ENCODE data around the gene SPOCK1.

SPOCK1 gene

DNA sequence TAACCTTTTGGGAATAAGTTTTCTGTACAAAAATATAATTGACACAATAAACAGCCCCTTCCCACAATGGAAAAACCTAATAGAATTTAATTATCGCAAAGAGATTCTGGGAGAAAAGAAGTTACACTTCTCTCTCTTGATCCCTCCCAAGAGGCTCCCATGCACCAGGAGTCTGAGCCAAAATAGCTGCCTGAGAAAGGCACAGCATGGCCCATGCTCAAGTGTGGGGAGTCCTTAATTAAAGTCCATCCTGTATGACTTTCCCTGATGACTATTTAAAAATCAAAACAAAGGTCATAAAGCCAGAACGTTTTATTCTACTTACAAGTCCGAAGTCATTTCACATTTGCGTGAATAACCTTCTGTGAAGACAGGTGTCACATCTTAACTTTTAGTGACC lies 155.1 kb downstream of the SPOCK1 start:
- H3K9ac ChIP-seq (ENCODE audit: low read length): no peak overlapping the region
- DNase-seq (ENCODE audit: low read depth): no peak
- H3K36me3 ChIP-seq (ENCODE audit: control insufficient read depth, insufficient read depth, low read length, severe bottlenecking): no peaks in the 10 kb centered on the region
- H3K27me3 ChIP-seq (replicated peaks; ENCODE audit: control insufficient read depth, insufficient read depth, low read length): no peaks in the 10 kb centered on the region
- no peaks in the 10 kb centered on the region for H3K9me3 ChIP-seq (ENCODE audit: control insufficient read depth, low read length)
- no peak overlapping the region for H3K4me3 ChIP-seq (ENCODE audit: low read length)
- peaks cover 15% of the 10 kb centered on the region for H3K4me1 ChIP-seq (ENCODE audit: control insufficient read depth, insufficient read depth, low read length)

DNA sequence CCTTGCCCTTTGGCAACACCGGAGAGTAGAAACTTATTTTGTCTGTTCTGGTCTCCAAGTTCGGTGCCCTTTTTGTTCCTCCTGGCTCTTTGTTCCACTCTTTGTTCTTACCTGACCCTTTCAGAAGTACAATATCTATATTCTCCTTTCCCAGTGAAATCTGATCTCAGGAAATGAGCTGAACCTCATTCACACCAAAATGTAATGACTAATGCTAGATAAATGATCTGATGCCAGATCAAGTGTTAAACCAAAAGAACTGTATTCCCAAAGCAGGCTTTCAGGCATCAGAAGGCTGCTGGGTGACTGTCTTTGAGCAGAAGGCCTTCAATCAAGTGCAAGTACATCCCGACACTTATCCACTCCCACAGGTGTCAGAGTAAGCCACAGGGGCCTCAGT lies 156.4 kb downstream of the SPOCK1 start:
- no peak for DNase-seq (ENCODE audit: low read depth)
- no peaks in the 10 kb centered on the region for H3K9me3 ChIP-seq (ENCODE audit: control insufficient read depth, low read length)
- no peak overlapping the region for H3K9ac ChIP-seq (ENCODE audit: low read length)
- H3K27me3 ChIP-seq (replicated peaks; ENCODE audit: control insufficient read depth, insufficient read depth, low read length): no peaks in the 10 kb centered on the region
- peaks cover 15% of the 10 kb centered on the region for H3K4me1 ChIP-seq (ENCODE audit: control insufficient read depth, insufficient read depth, low read length)
- no peaks in the 10 kb centered on the region for H3K36me3 ChIP-seq (ENCODE audit: control insufficient read depth, insufficient read depth, low read length, severe bottlenecking)
- no peak overlapping the region for H3K4me3 ChIP-seq (ENCODE audit: low read length)

DNA sequence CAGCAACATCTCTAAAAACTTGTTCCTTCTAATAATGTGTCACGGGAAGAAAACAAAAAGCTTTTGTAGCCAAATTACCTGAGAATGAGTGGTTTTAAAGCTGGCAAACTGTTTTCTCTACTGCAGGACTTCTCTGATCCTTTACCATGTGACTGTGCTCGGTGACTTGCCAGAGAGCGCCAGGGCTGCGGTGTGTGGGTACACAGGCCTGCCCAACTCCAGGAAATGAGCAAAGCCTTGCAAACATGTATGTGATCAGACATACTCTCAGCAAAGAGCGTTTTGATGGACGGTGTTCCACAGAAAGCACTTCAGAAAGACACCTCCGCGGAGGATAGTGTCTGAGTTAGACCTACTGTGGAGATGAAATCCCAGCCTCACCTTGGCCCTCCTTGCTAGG lies 157.3 kb downstream of the SPOCK1 start:
- Histone ChIP-seq H3K36me3 (ENCODE audit: control insufficient read depth, insufficient read depth, low read length, severe bottlenecking) (no peaks in the 10 kb centered on the region), H3K9ac (ENCODE audit: low read length) (no peak overlapping the region), H3K9me3 (ENCODE audit: control insufficient read depth, low read length) (no peaks in the 10 kb centered on the region), H3K27me3 (replicated peaks; ENCODE audit: control insufficient read depth, insufficient read depth, low read length) (no peaks in the 10 kb centered on the region), H3K4me1 (ENCODE audit: control insufficient read depth, insufficient read depth, low read length) (peaks cover 16% of the 10 kb centered on the region), H3K4me3 (ENCODE audit: low read length) (no peak overlapping the region)
- no peak for DNase-seq (ENCODE audit: low read depth)

DNA sequence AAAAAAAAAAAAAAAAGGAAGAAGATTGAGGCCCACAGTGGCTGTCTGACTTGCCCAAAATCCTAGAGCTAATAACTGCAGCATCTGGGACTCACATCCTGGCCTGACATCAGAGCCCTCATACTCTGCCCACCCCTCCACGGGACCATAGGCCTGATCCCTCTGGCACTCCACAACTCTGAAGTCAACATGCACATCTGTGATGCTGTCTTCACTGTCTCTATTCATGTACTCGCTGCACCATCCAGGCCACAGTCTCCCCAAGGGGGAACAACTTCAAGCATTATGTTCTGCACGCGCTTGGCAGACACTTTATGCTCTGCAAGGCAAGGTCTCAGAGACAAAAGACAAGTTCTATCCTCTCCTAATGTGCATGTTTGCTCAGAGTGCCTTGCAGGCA lies 158.2 kb downstream of the SPOCK1 start:
- no peaks in the 10 kb centered on the region for H3K27me3 ChIP-seq (replicated peaks; ENCODE audit: control insufficient read depth, insufficient read depth, low read length)
- no peaks in the 10 kb centered on the region for H3K36me3 ChIP-seq (ENCODE audit: control insufficient read depth, insufficient read depth, low read length, severe bottlenecking)
- no peak overlapping the region for H3K9ac ChIP-seq (ENCODE audit: low read length)
- no peak overlapping the region for H3K4me3 ChIP-seq (ENCODE audit: low read length)
- H3K4me1 ChIP-seq (ENCODE audit: control insufficient read depth, insufficient read depth, low read length): peaks cover 26% of the 10 kb centered on the region
- DNase-seq (ENCODE audit: low read depth): no peak
- no peaks in the 10 kb centered on the region for H3K9me3 ChIP-seq (ENCODE audit: control insufficient read depth, low read length)

DNA sequence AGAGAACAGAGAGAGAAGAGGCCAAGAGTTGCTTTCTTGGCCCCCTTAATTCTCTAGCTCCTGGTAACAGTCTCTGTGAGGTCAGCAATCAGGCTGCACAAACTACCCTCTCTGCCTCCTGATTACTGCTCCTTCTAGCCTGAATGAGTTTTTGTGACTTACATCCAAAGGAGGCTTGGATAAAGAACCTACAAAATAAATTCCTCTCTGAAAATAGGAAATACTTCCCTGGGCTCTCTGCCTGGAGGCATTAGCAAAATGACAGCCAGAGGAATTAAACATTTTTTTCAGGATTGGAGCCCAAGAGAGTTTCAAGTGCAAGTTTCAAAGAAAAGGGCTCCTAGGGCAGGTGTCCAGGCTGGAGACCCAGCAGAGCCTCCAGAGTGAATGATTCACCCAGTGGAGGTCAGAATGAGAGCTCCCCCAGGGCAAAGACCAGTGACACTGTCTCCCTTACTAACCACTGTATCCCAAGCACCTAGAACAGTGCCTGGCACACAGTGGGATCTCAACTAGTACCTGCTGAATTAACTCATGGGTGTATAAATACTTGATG lies 162.5 kb downstream of the SPOCK1 start:
- H3K36me3 ChIP-seq (ENCODE audit: control insufficient read depth, insufficient read depth, low read length, severe bottlenecking): no peaks in the 10 kb centered on the region
- peaks cover 20% of the 10 kb centered on the region for H3K4me1 ChIP-seq (ENCODE audit: control insufficient read depth, insufficient read depth, low read length)
- peak; percentile 5 for DNase-seq (ENCODE audit: low read depth)

DNA sequence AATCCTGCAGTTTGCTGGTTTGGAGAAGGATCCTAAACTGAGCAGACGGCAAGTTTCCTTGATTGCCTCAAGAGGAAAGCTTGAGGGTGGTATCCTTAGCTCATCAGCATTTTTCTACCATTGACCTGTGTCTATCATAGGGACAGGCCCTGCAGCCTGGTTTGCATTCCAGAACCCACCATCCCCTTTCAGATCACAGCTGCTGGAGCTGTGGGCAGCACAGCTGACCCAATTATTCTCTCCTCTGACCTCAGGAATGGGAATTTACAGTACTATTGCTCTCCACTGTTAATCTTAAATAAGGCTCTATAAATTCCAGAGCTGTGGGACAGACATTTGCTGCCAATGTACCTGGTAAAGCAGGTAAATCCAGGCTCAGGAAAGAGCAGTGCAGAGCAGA lies 163.0 kb downstream of the SPOCK1 start:
- Histone ChIP-seq H3K9me3 (ENCODE audit: control insufficient read depth, low read length) (no peaks in the 10 kb centered on the region), H3K36me3 (ENCODE audit: control insufficient read depth, insufficient read depth, low read length, severe bottlenecking) (no peaks in the 10 kb centered on the region), H3K4me3 (ENCODE audit: low read length) (no peak overlapping the region), H3K27me3 (replicated peaks; ENCODE audit: control insufficient read depth, insufficient read depth, low read length) (no peaks in the 10 kb centered on the region), H3K4me1 (ENCODE audit: control insufficient read depth, insufficient read depth, low read length) (peaks cover 20% of the 10 kb centered on the region), H3K9ac (ENCODE audit: low read length) (peak overlapping the region; percentile 35)
- DNase-seq (ENCODE audit: low read depth): no peak

More for the DNA sequence above, 162.5 kb downstream of the SPOCK1 start:
- no peak overlapping the region for H3K4me3 ChIP-seq (ENCODE audit: low read length)
- no peaks in the 10 kb centered on the region for H3K27me3 ChIP-seq (replicated peaks; ENCODE audit: control insufficient read depth, insufficient read depth, low read length)
- no peaks in the 10 kb centered on the region for H3K9me3 ChIP-seq (ENCODE audit: control insufficient read depth, low read length)
- H3K9ac ChIP-seq (ENCODE audit: low read length): peak overlapping the region; percentile 35

DNA sequence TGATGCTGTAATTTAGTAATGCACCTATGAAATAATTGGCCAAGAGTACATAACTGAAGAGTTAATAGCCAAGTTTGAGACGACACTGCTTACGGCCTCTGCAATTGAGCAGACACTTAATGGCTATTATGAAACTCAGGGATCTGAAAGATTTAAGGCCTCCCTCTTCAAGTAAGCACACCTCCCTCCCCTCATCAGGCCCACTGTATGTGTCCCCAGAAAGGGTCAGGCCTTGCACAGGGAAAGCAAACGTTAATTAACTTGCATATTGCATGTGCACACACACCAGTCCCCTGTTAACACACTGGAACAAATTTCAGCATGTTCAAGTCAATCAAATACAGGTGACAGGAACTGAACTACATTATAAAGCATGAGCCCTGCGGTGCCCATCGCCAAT lies 163.6 kb downstream of the SPOCK1 start:
- no peak overlapping the region for H3K9ac ChIP-seq (ENCODE audit: low read length)
- H3K27me3 ChIP-seq (replicated peaks; ENCODE audit: control insufficient read depth, insufficient read depth, low read length): no peaks in the 10 kb centered on the region
- no peak for DNase-seq (ENCODE audit: low read depth)
- peaks cover 15% of the 10 kb centered on the region for H3K4me1 ChIP-seq (ENCODE audit: control insufficient read depth, insufficient read depth, low read length)
- H3K36me3 ChIP-seq (ENCODE audit: control insufficient read depth, insufficient read depth, low read length, severe bottlenecking): no peaks in the 10 kb centered on the region
- no peaks in the 10 kb centered on the region for H3K9me3 ChIP-seq (ENCODE audit: control insufficient read depth, low read length)
- H3K4me3 ChIP-seq (ENCODE audit: low read length): no peak overlapping the region

DNA sequence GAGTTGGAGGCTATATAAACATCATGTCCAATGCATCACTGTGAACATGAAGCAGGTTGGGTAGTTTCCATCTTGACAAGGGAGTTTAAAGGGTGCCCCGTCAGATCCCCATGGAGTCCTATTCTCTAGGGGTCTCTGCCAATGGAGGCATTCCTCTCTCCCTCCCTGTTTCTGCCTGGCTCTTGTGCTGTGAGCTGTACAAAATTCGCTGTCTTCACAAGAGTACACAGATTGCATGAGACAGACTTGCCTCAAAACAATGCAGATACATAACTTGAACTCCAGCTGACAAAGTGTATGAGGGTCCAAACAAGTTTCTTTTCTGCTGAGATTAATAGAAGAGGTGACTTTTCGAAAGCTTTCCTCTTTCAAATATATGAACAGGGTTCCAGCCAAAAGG lies 165.2 kb downstream of the SPOCK1 start:
- DNase-seq (ENCODE audit: low read depth): no peak

DNA sequence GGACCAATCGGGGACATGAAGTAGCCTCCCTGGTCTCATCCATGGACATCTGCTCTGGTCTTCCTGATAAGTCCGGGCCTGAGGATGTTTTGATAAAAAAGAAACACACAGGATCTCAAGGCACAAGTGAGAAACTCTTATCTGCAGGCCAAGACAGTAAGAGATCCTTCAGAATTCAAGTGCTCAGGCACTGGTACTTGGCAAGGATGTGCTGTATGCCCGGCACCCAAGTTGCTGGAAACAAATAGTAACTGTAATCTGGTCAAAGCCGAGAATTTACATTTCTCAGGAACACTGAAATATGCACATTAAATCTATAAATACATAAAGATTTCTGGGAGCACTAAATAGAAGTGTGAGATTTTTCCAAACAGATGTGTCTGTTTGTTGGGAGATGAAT lies 165.7 kb downstream of the SPOCK1 start:
- Histone ChIP-seq H3K4me3 (ENCODE audit: low read length) (no peak overlapping the region), H3K9me3 (ENCODE audit: control insufficient read depth, low read length) (no peaks in the 10 kb centered on the region), H3K4me1 (ENCODE audit: control insufficient read depth, insufficient read depth, low read length) (peaks cover 15% of the 10 kb centered on the region), H3K36me3 (ENCODE audit: control insufficient read depth, insufficient read depth, low read length, severe bottlenecking) (no peaks in the 10 kb centered on the region), H3K9ac (ENCODE audit: low read length) (no peak overlapping the region), H3K27me3 (replicated peaks; ENCODE audit: control insufficient read depth, insufficient read depth, low read length) (no peaks in the 10 kb centered on the region)
- no peak for DNase-seq (ENCODE audit: low read depth)

More for the DNA sequence above, 165.2 kb downstream of the SPOCK1 start:
- Histone ChIP-seq H3K4me1 (ENCODE audit: control insufficient read depth, insufficient read depth, low read length) (peaks cover 15% of the 10 kb centered on the region), H3K9me3 (ENCODE audit: control insufficient read depth, low read length) (no peaks in the 10 kb centered on the region), H3K27me3 (replicated peaks; ENCODE audit: control insufficient read depth, insufficient read depth, low read length) (no peaks in the 10 kb centered on the region), H3K9ac (ENCODE audit: low read length) (no peak overlapping the region), H3K36me3 (ENCODE audit: control insufficient read depth, insufficient read depth, low read length, severe bottlenecking) (no peaks in the 10 kb centered on the region), H3K4me3 (ENCODE audit: low read length) (no peak overlapping the region)

DNA sequence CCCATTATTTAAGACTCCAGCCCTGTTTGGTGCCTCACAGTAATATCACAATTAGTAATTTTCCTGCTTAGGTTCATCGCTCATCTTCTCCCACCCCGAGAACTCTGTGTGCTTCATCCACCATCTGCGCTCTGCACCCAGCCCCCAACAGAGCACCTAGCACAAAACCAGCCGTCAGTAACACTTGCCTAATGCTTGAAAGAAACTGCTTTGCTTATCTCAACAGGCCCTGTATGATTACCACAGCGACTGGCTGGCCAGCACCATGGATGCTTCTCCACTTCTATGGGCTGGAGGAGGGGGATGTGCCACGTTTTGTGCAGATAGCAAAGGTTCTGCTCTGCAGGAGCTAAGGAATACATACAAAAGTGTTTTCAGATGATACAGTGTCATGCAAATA lies 166.8 kb downstream of the SPOCK1 start:
- Histone ChIP-seq H3K4me1 (ENCODE audit: control insufficient read depth, insufficient read depth, low read length) (peaks cover 15% of the 10 kb centered on the region), H3K27me3 (replicated peaks; ENCODE audit: control insufficient read depth, insufficient read depth, low read length) (no peaks in the 10 kb centered on the region), H3K9me3 (ENCODE audit: control insufficient read depth, low read length) (no peaks in the 10 kb centered on the region), H3K4me3 (ENCODE audit: low read length) (no peak overlapping the region), H3K36me3 (ENCODE audit: control insufficient read depth, insufficient read depth, low read length, severe bottlenecking) (no peaks in the 10 kb centered on the region), H3K9ac (ENCODE audit: low read length) (no peak overlapping the region)
- DNase-seq (ENCODE audit: low read depth): no peak

DNA sequence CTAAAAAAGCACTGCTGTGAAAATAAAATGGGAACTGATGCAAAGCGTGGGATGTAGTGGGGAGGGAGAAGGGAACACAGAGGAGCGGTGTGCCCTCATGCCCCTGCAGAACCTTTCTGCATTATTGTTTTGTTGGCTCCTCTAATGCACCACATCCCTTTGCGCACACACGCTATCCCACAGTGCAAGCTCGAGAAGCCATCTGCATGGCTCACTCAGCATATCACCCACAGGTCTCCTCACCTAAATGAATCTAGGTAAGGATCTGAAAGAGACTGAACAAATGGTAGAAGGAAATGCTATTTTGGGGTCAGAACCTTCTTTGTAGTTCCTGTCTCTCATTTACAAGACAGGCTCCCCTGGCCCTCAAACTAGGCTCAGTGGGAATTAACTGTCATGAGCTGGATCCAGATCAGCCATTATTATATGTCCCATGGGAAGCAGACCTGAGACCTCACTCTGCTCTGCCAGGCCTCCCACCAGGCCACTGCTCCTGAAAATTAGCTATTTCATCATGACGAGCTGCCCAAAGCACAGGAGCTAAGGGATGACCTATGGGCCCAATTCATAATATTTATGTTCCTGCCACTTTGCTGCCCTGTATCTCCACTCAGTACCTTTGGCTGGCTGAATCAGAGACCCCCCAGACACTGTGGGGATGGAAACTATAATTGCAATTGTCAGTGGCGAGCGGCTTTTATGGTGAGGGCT lies 169.4 kb downstream of the SPOCK1 start:
- no peak overlapping the region for H3K4me3 ChIP-seq (ENCODE audit: low read length)

DNA sequence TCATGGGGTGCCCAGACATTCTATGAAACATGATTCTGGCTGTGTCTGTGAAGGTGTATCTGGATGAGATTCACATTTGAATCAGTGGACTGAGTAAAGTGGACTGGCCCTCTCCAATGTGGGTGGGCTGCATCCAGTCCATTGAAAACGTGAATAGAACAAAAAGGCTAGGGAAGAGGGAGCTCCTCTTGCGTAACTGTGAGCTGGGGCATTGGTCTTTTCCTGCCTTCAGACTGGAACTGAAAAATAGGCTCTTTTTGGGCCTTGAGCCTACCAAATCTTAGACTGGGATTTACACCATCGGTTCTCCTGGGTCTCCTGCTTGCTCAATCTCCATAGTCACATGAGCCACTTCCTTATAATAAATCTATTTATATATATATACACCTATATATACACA lies 170.1 kb downstream of the SPOCK1 start:
- no peak for DNase-seq (ENCODE audit: low read depth)
- Histone ChIP-seq H3K4me3 (ENCODE audit: low read length) (no peak overlapping the region), H3K4me1 (ENCODE audit: control insufficient read depth, insufficient read depth, low read length) (no peaks in the 10 kb centered on the region), H3K9me3 (ENCODE audit: control insufficient read depth, low read length) (no peaks in the 10 kb centered on the region), H3K9ac (ENCODE audit: low read length) (no peak overlapping the region), H3K36me3 (ENCODE audit: control insufficient read depth, insufficient read depth, low read length, severe bottlenecking) (no peaks in the 10 kb centered on the region), H3K27me3 (replicated peaks; ENCODE audit: control insufficient read depth, insufficient read depth, low read length) (no peaks in the 10 kb centered on the region)

More for the DNA sequence above, 169.4 kb downstream of the SPOCK1 start:
- no peak overlapping the region for H3K9ac ChIP-seq (ENCODE audit: low read length)
- no peak for DNase-seq (ENCODE audit: low read depth)
- no peaks in the 10 kb centered on the region for H3K4me1 ChIP-seq (ENCODE audit: control insufficient read depth, insufficient read depth, low read length)
- no peaks in the 10 kb centered on the region for H3K27me3 ChIP-seq (replicated peaks; ENCODE audit: control insufficient read depth, insufficient read depth, low read length)
- H3K36me3 ChIP-seq (ENCODE audit: control insufficient read depth, insufficient read depth, low read length, severe bottlenecking): no peaks in the 10 kb centered on the region
- no peaks in the 10 kb centered on the region for H3K9me3 ChIP-seq (ENCODE audit: control insufficient read depth, low read length)
